Karpas-422 (cell line): ENCODE data around the gene LUZP2. TPM values are rescaled to one million over a fixed set of nuclear protein-coding genes. Genes with fewer than 3 reads are reported as not detected.

ENCODE experiments used
- DNase-seq: peaks from one replicate; pipeline ENCODE4 v3.0.0-alpha.2; 2015
- H2AFZ ChIP-seq: fragments of 200-600 bp; sonication (generic); 2 replicates; pipeline ENCODE4 v1.6.1; 2014; ENCODE audit warnings: antibody characterized with exemption, low read length, mixed read lengths
- H3K27ac ChIP-seq: fragments of 200-600 bp; sonication (generic); 2 replicates; pipeline ENCODE4 v1.5.1; 2014; ENCODE audit warnings: mild to moderate bottlenecking, low read length, moderate library complexity
- H3K27me3 ChIP-seq: fragments of 200-600 bp; sonication (generic); 2 replicates; pipeline ENCODE4 v1.6.1; 2014; ENCODE audit warnings: low read length, mixed read lengths
- H3K36me3 ChIP-seq: fragments of 200-600 bp; sonication (generic); 2 replicates; pipeline ENCODE4 v1.6.1; 2014; ENCODE audit warnings: low read length, mixed read lengths; ENCODE audit not compliant: insufficient read depth
- H3K4me1 ChIP-seq: fragments of 200-600 bp; sonication (generic); 2 replicates; pipeline ENCODE4 v1.6.1; 2014; ENCODE audit warnings: mild to moderate bottlenecking, low read length, mixed read lengths
- H3K4me2 ChIP-seq: fragments of 200-600 bp; sonication (generic); 2 replicates; pipeline ENCODE4 v1.6.1; 2014; ENCODE audit warnings: low read length, low read depth, mild to moderate bottlenecking; ENCODE audit not compliant: poor library complexity, severe bottlenecking
- H3K4me3 ChIP-seq: fragments of 200-600 bp; sonication (generic); 2 replicates; pipeline ENCODE4 v1.5.1; 2014; ENCODE audit warnings: mild to moderate bottlenecking, antibody characterized with exemption, low read length, mixed read lengths
- H3K79me2 ChIP-seq: fragments of 200-600 bp; sonication (generic); 2 replicates; pipeline ENCODE4 v1.6.1; 2014; ENCODE audit warnings: mild to moderate bottlenecking, low read length, mixed read lengths
- H3K9ac ChIP-seq: fragments of 200-600 bp; sonication (generic); 2 replicates; pipeline ENCODE4 v1.6.0; 2014; ENCODE audit warnings: low read length
- H3K9me2 ChIP-seq: fragments of 200-600 bp; sonication (generic), shearing (Covaris generic); replicated peaks from 2 replicates; pipeline ENCODE4 v1.6.0; 2014; ENCODE audit warnings: mild to moderate bottlenecking, low read length, moderate library complexity; ENCODE audit not compliant: insufficient read depth
- H3K9me3 ChIP-seq: fragments of 300-700, 200-600 bp; sonication (generic); 2 replicates; pipeline ENCODE4 v1.6.1; 2014; ENCODE audit warnings: low read length, mixed read lengths
- H4K20me1 ChIP-seq: fragments of 200-600 bp; sonication (generic); 2 replicates; pipeline ENCODE4 v1.6.1; 2014; ENCODE audit warnings: mild to moderate bottlenecking, antibody characterized with exemption, low read length, low read depth; ENCODE audit not compliant: insufficient read depth
- total RNA-seq: library from RNA; depleted of rRNA; stranded (reverse); fragments of >200 nt; shearing (Covaris generic); gene quantifications from 2 replicates; pipeline ENCODE4 v1.2.3, GENCODE V29; 2014; ENCODE audit warnings: low replicate concordance

Gene LUZP2
- total RNA-seq, 1 experiment from 2014 or later, result not detected

DNA sequence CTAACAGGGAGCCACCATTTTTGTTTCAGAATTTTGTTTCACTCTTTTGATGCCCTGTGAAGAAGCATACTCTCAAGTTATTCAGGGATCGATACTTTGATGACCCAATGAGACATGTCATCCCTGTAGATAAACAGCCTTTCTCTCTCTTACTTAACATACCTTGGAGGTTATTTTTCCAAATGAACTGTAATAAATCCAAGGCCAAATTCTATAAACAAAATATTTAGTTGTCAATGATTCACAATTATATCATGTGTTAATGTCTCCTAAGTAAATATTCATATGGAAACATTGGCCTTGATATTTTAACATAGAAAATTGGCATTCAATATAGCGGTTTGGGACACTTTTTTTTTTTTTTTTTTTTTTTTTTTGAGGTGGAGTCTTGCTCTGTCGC is 97.5 kb downstream of the LUZP2 start:
- Histone ChIP-seq H3K79me2 (no peaks in the 10 kb centered on the region), H3K4me3 (no peak overlapping the region), H3K9ac (no peak overlapping the region), H3K36me3 (no peaks in the 10 kb centered on the region), H2AFZ (no peak overlapping the region), H3K27me3 (no peaks in the 10 kb centered on the region), H3K27ac (no peak overlapping the region), H4K20me1 (no peaks in the 10 kb centered on the region), H3K4me1 (no peaks in the 10 kb centered on the region), H3K9me2 (no peaks in the 10 kb centered on the region), H3K9me3 (peaks cover 12% of the 10 kb centered on the region), H3K4me2 (no peak overlapping the region)
- DNase-seq, result no peak

DNA sequence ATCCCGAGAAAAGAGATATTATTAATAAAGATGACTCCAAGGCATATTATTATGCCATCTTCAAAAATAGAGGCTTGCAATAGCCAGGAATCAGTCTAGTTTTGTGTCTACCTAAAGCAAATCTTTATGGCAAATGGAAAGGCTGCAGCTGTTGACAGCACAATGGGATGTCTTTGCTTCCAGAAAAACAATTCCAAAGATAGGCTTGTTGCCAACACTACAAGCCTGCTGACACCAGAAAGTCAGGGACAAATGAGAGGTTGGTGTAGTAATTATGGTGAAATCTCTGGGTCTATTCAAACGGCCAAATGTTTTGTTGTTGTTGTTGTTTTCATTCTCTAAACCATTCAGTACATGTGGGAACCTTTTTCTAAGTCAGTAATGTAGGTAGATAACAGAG is 101.8 kb downstream of the LUZP2 start:
- DNase-seq, result no peak
- H3K9ac ChIP-seq, result no peak overlapping the region
- no peaks in the 10 kb centered on the region for H3K27me3 ChIP-seq
- H3K4me3 ChIP-seq, result no peak overlapping the region
- H3K4me1 ChIP-seq, result no peaks in the 10 kb centered on the region
- H3K27ac ChIP-seq, result no peak overlapping the region
- no peak overlapping the region for H2AFZ ChIP-seq
- no peaks in the 10 kb centered on the region for H3K36me3 ChIP-seq
- H3K4me2 ChIP-seq, result no peak overlapping the region
- H3K9me2 ChIP-seq, result no peaks in the 10 kb centered on the region
- H3K79me2 ChIP-seq, result no peaks in the 10 kb centered on the region
- no peaks in the 10 kb centered on the region for H4K20me1 ChIP-seq
- peaks cover 9% of the 10 kb centered on the region; the same call in 1 of the 2 replicates for H3K9me3 ChIP-seq

DNA sequence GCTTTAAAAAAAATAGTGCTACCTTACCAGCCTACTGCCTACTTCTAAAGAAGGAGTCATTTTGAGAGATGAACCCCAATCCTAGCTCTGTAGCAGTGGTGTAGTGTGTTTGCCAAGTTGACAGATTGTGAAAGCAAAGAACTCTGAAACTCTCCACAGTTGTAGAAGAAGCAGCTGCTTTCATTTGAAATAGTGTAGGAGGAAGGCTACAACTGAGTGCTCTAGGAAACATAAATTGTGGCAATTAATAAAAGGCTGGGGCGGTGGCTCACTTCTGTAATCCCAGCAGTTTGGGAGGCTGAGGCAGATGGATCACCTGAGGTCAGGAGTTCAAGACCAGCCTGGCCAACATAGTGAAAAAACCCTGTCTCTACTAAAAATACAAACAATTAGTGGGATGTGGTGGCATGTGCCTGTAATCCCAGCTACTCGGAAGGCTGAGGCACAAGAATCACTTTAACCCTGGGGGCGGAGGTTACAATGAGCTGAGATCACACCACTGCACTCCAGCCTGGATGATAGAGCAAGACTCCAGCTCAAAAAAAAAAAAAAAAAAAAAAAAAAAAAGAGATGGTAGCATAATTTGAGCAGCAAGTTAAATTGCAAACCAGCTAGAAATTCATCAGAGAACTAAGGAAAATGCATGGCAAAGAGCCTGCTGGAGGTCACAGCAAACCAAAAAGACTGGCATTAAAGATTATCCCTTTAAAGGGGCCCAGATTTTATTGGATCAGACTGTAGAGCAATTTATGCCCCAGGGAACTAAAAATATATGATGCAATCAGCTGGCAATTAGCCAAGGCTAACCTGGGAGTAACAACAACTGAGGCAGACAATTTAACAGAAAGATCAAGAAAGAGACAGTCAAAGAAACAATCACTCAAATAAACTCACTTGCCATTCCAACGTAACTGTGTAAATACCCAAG is 112.6 kb downstream of the LUZP2 start:
- no peak for DNase-seq
- H3K27ac ChIP-seq, result no peak overlapping the region

DNA sequence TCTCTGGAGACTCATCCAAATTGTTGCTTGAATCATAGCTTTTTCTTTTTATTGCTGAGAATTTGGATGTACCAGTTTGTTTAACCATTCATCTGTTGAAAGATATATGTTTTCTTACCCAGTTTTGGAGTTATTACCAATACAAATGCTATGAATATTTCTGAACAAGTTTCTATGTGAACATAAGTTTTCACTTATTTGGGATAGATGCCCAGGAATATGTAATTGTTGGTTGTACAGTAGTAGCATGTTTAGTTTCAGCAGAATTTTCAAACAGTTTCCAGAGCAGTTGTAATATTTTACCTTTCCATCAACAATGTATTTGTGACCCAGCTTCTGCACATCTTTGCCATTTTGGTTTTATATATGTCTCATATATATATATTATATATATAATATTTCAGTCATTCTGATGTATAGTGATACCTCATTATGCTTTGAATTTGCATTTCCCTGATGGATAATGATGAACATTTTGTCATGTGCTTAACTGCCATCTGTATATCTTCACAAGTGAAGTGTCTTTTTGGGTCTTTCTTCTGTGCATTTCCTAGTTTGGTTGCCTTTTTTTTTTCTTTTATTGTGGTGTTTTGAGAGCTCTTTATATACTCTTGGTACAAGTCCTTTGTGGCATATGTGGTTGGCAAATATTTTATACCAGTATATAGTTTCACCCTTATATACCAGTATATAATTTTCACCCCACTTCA is 118.8 kb downstream of the LUZP2 start:
- H3K79me2 ChIP-seq, result no peaks in the 10 kb centered on the region
- H3K4me3 ChIP-seq, result no peak overlapping the region
- H3K9ac ChIP-seq, result no peak overlapping the region
- H3K27me3 ChIP-seq, result no peaks in the 10 kb centered on the region
- H3K27ac ChIP-seq, result no peak overlapping the region
- H3K36me3 ChIP-seq, result no peaks in the 10 kb centered on the region
- H2AFZ ChIP-seq, result no peak overlapping the region
- no peaks in the 10 kb centered on the region for H3K9me2 ChIP-seq
- H3K9me3 ChIP-seq, result peaks cover 15% of the 10 kb centered on the region; the same call in 1 of the 2 replicates
- no peak for DNase-seq
- no peaks in the 10 kb centered on the region for H4K20me1 ChIP-seq
- H3K4me1 ChIP-seq, result no peaks in the 10 kb centered on the region
- H3K4me2 ChIP-seq, result no peak overlapping the region

More for the DNA sequence above, 112.6 kb downstream of the LUZP2 start:
- H3K9me2 ChIP-seq, result no peaks in the 10 kb centered on the region
- H3K79me2 ChIP-seq, result no peaks in the 10 kb centered on the region
- peaks cover 7% of the 10 kb centered on the region for H3K9me3 ChIP-seq
- H2AFZ ChIP-seq, result no peak overlapping the region
- H3K27me3 ChIP-seq, result no peaks in the 10 kb centered on the region
- H4K20me1 ChIP-seq, result no peaks in the 10 kb centered on the region
- no peaks in the 10 kb centered on the region for H3K36me3 ChIP-seq
- H3K4me1 ChIP-seq, result no peaks in the 10 kb centered on the region
- H3K9ac ChIP-seq, result no peak overlapping the region
- H3K4me3 ChIP-seq, result no peak overlapping the region
- H3K4me2 ChIP-seq, result no peak overlapping the region

DNA sequence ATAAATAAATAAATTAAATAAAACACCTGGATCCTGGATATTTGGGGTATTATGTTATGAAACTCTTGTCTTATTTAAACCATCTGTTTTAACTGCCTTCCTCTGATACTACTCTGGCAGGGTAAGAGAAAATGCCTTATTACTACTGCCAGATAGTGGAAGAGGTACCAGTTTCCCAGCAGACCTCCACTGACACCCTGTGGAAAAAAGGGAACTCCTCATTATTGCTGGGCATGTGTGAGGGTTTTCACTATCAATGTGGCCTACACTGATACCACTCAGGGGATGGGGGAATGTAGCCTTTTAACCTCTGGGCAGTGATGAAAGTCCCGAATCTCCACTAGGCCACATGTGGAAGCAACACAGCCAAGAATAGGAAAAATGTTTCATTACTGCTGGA is 121.0 kb downstream of the LUZP2 start:
- H3K27ac ChIP-seq, result no peak overlapping the region
- no peaks in the 10 kb centered on the region for H4K20me1 ChIP-seq
- H3K9ac ChIP-seq, result no peak overlapping the region
- no peak overlapping the region for H3K4me3 ChIP-seq
- H3K9me3 ChIP-seq, result peaks cover 8% of the 10 kb centered on the region; the same call in 1 of the 2 replicates
- no peak overlapping the region for H3K4me2 ChIP-seq
- DNase-seq, result no peak
- no peaks in the 10 kb centered on the region for H3K36me3 ChIP-seq
- no peaks in the 10 kb centered on the region for H3K79me2 ChIP-seq
- no peaks in the 10 kb centered on the region for H3K9me2 ChIP-seq
- no peaks in the 10 kb centered on the region for H3K4me1 ChIP-seq
- H2AFZ ChIP-seq, result no peak overlapping the region
- no peaks in the 10 kb centered on the region for H3K27me3 ChIP-seq

GRCh38 chr11:24619900-24620299 is 123.0 kb downstream of the LUZP2 start:
- no peaks in the 10 kb centered on the region for H3K79me2 ChIP-seq
- H3K27ac ChIP-seq, result no peak overlapping the region
- H2AFZ ChIP-seq, result no peak overlapping the region
- H3K9me2 ChIP-seq, result no peaks in the 10 kb centered on the region
- no peaks in the 10 kb centered on the region for H3K27me3 ChIP-seq
- no peak for DNase-seq
- no peaks in the 10 kb centered on the region for H3K4me1 ChIP-seq
- no peaks in the 10 kb centered on the region for H3K36me3 ChIP-seq
- H3K9me3 ChIP-seq, result peaks cover 8% of the 10 kb centered on the region; the same call in 1 of the 2 replicates
- H3K4me2 ChIP-seq, result no peak overlapping the region
- no peak overlapping the region for H3K4me3 ChIP-seq
- no peak overlapping the region for H3K9ac ChIP-seq
- H4K20me1 ChIP-seq, result no peaks in the 10 kb centered on the region

- H3K27ac ChIP-seq, result no peak overlapping the region
- no peaks in the 10 kb centered on the region for H3K36me3 ChIP-seq
- no peaks in the 10 kb centered on the region; the same call in 1 of the 2 replicates for H3K9me3 ChIP-seq
- H3K4me3 ChIP-seq, result no peak overlapping the region
- no peaks in the 10 kb centered on the region for H3K27me3 ChIP-seq
- no peak overlapping the region for H3K9ac ChIP-seq
- H3K4me2 ChIP-seq, result no peak overlapping the region
- H2AFZ ChIP-seq, result no peak overlapping the region
- no peaks in the 10 kb centered on the region for H3K4me1 ChIP-seq
- H4K20me1 ChIP-seq, result no peaks in the 10 kb centered on the region
- H3K9me2 ChIP-seq, result no peaks in the 10 kb centered on the region
- H3K79me2 ChIP-seq, result no peaks in the 10 kb centered on the region
- no peak for DNase-seq
Observed at GRCh38 chr11:24622262-24622661, 125.4 kb downstream of the LUZP2 start.

GRCh38 chr11:24623121-24623520 is 126.3 kb downstream of the LUZP2 start:
- Histone ChIP-seq H2AFZ (no peak overlapping the region), H3K79me2 (no peaks in the 10 kb centered on the region), H3K9me2 (no peaks in the 10 kb centered on the region), H3K9ac (no peak overlapping the region), H3K9me3 (no peaks in the 10 kb centered on the region; the same call in 1 of the 2 replicates), H3K36me3 (no peaks in the 10 kb centered on the region), H3K4me1 (no peaks in the 10 kb centered on the region), H3K4me2 (no peak overlapping the region), H4K20me1 (no peaks in the 10 kb centered on the region), H3K27ac (no peak overlapping the region), H3K27me3 (no peaks in the 10 kb centered on the region), H3K4me3 (no peak overlapping the region)
- no peak for DNase-seq
